ENCODE data around the gene TSNAX. TPM values are rescaled to one million over a fixed set of nuclear protein-coding genes. Genes with fewer than 3 reads are reported as not detected.

Gene TSNAX
- total RNA-seq, result 65.0 TPM

DNA sequence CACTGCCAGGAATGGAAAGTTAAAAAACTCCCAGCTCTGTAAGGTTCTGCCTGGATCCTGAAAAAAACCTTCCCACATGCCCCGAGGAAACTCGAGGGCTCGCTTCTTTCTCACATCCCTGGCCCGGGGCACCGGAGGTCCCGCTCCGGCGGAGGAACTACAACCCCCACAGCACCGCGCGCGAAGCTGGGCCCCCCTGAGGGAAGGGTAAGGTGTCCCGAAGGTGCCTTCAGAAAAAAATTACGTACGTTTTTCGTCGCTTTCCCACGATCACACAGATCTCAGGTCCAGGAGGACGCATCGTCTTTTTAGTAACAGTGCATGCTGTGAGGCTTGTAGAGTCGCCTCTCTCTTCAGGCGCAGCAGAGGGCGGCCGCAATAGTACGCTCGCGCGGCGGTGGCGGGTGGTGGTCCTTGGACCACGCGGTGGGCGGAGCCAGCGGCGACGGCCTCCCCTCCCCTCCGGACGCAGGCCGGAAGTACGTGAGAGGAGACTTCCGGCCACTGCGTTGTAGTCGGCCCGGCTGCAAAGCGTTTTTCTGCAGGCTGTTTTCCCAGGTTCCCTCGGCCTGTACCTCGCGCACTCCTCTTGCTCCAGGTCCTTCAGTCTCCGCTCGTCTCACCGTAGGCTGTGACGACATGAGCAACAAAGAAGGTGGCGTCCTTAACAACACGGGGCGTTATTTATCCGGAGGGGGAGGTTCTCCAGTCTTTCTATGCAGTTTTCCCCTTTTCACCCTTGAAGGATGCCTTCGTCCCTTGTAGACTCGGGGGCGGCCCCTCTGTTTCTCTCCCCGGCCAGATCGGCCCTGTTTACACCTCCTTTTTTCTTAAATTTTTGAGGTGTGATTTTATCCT lies at the start of gene TSNAX:
TSS of gene TSNAX (plus strand) at position 498 of the 858 bp plus-strand sequence. CDS start at position 640, 142 bp downstream.

Other genes starting within 250 kb of the TSNAX start
- gene EXOC8, start 190.8 kb upstream of the TSNAX start, total RNA-seq, result 42.2 TPM
- gene SPRTN, start 190.4 kb upstream of the TSNAX start, total RNA-seq, result 18.5 TPM
- gene EGLN1, start 106.4 kb upstream of the TSNAX start, total RNA-seq, result 90.2 TPM
- gene DISC1, start 98.1 kb downstream of the TSNAX start, total RNA-seq, result 12.7 TPM